IPS-15b (cell line): ENCODE results near the gene SPOCK1.

ENCODE experiments used
- H3K27me3 ChIP-seq: one replicate; pipeline ENCODE4 v1.6.1; 2013; ENCODE audit warnings: low read length; ENCODE audit not compliant: control insufficient read depth, insufficient read depth
- H3K36me3 ChIP-seq: one replicate; pipeline ENCODE4 v1.6.1; 2013; ENCODE audit warnings: low read length; ENCODE audit not compliant: control insufficient read depth, insufficient read depth
- H3K4me1 ChIP-seq: one replicate; pipeline ENCODE4 v1.6.1; 2013; ENCODE audit warnings: mild to moderate bottlenecking, low read length; ENCODE audit not compliant: control insufficient read depth, insufficient read depth
- H3K4me3 ChIP-seq: one replicate; pipeline ENCODE4 v1.5.1; 2013; ENCODE audit warnings: low read depth, low read length
- H3K9ac ChIP-seq: one replicate; pipeline ENCODE4 v1.6.1; 2013; ENCODE audit warnings: low read depth, mild to moderate bottlenecking, low read length
- H3K9me3 ChIP-seq: one replicate; pipeline ENCODE4 v1.6.1; 2013; ENCODE audit warnings: mild to moderate bottlenecking, low read length; ENCODE audit not compliant: control insufficient read depth, insufficient read depth

Gene SPOCK1

GRCh38 chr5:137403869-137404268 is 95.3 kb downstream of the SPOCK1 start:
- no peak overlapping the region for H3K9ac ChIP-seq
- no peaks in the 10 kb centered on the region for H3K36me3 ChIP-seq
- H3K4me1 ChIP-seq = no peaks in the 10 kb centered on the region
- H3K9me3 ChIP-seq = no peaks in the 10 kb centered on the region
- H3K27me3 ChIP-seq = no peaks in the 10 kb centered on the region
- H3K4me3 ChIP-seq = no peak overlapping the region

GRCh38 chr5:137402436-137403187 is 96.5 kb downstream of the SPOCK1 start:
- no peaks in the 10 kb centered on the region for H3K36me3 ChIP-seq
- no peaks in the 10 kb centered on the region for H3K4me1 ChIP-seq
- H3K9me3 ChIP-seq = no peaks in the 10 kb centered on the region
- no peak overlapping the region for H3K9ac ChIP-seq
- H3K27me3 ChIP-seq = no peaks in the 10 kb centered on the region
- H3K4me3 ChIP-seq = no peak overlapping the region

- H3K4me3 ChIP-seq = no peak overlapping the region
- no peak overlapping the region for H3K9ac ChIP-seq
- H3K4me1 ChIP-seq = no peaks in the 10 kb centered on the region
- no peaks in the 10 kb centered on the region for H3K9me3 ChIP-seq
- no peaks in the 10 kb centered on the region for H3K27me3 ChIP-seq
- no peaks in the 10 kb centered on the region for H3K36me3 ChIP-seq
These were observed 97.2 kb downstream of the SPOCK1 start for GRCh38 chr5:137401946-137402345.

GRCh38 chr5:137400571-137400970 is 98.6 kb downstream of the SPOCK1 start:
- Histone ChIP-seq H3K36me3 (no peaks in the 10 kb centered on the region), H3K27me3 (no peaks in the 10 kb centered on the region), H3K9me3 (no peaks in the 10 kb centered on the region), H3K9ac (no peak overlapping the region), H3K4me3 (no peak overlapping the region), H3K4me1 (no peaks in the 10 kb centered on the region)

- Histone ChIP-seq H3K27me3 (no peaks in the 10 kb centered on the region), H3K9ac (no peak overlapping the region), H3K4me3 (no peak overlapping the region), H3K9me3 (no peaks in the 10 kb centered on the region), H3K4me1 (no peaks in the 10 kb centered on the region), H3K36me3 (no peaks in the 10 kb centered on the region)
These were observed 99.2 kb downstream of the SPOCK1 start for GRCh38 chr5:137399911-137400310.

- no peaks in the 10 kb centered on the region for H3K36me3 ChIP-seq
- H3K9me3 ChIP-seq = no peaks in the 10 kb centered on the region
- H3K4me3 ChIP-seq = no peak overlapping the region
- H3K9ac ChIP-seq = no peak overlapping the region
- H3K27me3 ChIP-seq = no peaks in the 10 kb centered on the region
- no peaks in the 10 kb centered on the region for H3K4me1 ChIP-seq
These were observed 100.4 kb downstream of the SPOCK1 start for GRCh38 chr5:137398751-137399150.

GRCh38 chr5:137398154-137398553 is 101.0 kb downstream of the SPOCK1 start:
- Histone ChIP-seq H3K27me3 (no peaks in the 10 kb centered on the region), H3K9me3 (no peaks in the 10 kb centered on the region), H3K36me3 (no peaks in the 10 kb centered on the region), H3K9ac (no peak overlapping the region), H3K4me3 (no peak overlapping the region), H3K4me1 (no peaks in the 10 kb centered on the region)

GRCh38 chr5:137395011-137395755 is 103.9 kb downstream of the SPOCK1 start:
- Histone ChIP-seq H3K36me3 (no peaks in the 10 kb centered on the region), H3K9me3 (no peaks in the 10 kb centered on the region), H3K9ac (no peak overlapping the region), H3K27me3 (no peaks in the 10 kb centered on the region), H3K4me1 (no peaks in the 10 kb centered on the region), H3K4me3 (no peak overlapping the region)

GRCh38 chr5:137394380-137394779 is 104.7 kb downstream of the SPOCK1 start:
- H3K27me3 ChIP-seq = no peaks in the 10 kb centered on the region
- no peaks in the 10 kb centered on the region for H3K4me1 ChIP-seq
- H3K9me3 ChIP-seq = no peaks in the 10 kb centered on the region
- H3K36me3 ChIP-seq = no peaks in the 10 kb centered on the region
- no peak overlapping the region for H3K4me3 ChIP-seq
- H3K9ac ChIP-seq = no peak overlapping the region

GRCh38 chr5:137393196-137393993 is 105.7 kb downstream of the SPOCK1 start:
- Histone ChIP-seq H3K27me3 (no peaks in the 10 kb centered on the region), H3K4me3 (no peak overlapping the region), H3K9ac (no peak overlapping the region), H3K36me3 (no peaks in the 10 kb centered on the region), H3K4me1 (no peaks in the 10 kb centered on the region), H3K9me3 (no peaks in the 10 kb centered on the region)

- no peaks in the 10 kb centered on the region for H3K9me3 ChIP-seq
- no peak overlapping the region for H3K9ac ChIP-seq
- H3K36me3 ChIP-seq = no peaks in the 10 kb centered on the region
- no peaks in the 10 kb centered on the region for H3K4me1 ChIP-seq
- no peak overlapping the region for H3K4me3 ChIP-seq
- no peaks in the 10 kb centered on the region for H3K27me3 ChIP-seq
These were observed 106.9 kb downstream of the SPOCK1 start for GRCh38 chr5:137392261-137392660.
